BJ (cell line): Measurements from ENCODE around the gene ARSG. TPM values are rescaled to one million over a fixed set of nuclear protein-coding genes. Genes with fewer than 3 reads are reported as not detected.

Experiments used
- CTCF ChIA-PET: fragments of 350-600 bp; formaldehyde crosslinking; extraction: SDS; loops from one replicate; lab custom pipeline; 2021; ENCODE audit warnings: antibody characterized with exemption, inconsistent platforms; lab: Yijun Ruan, JAX
- POLR2A ChIA-PET: fragments of 300-600 bp; sonication (Branson Sonifier 250); formaldehyde crosslinking; extraction: SDS; loops from one replicate; lab custom pipeline; 2021; ENCODE audit warnings: antibody characterized with exemption; lab: Charles Lee
- DNase-seq: peaks from one replicate; pipeline ENCODE4 v3.0.0-alpha.2; 2011; ENCODE audit warnings: low read depth
- H3K27me3 ChIP-seq: 2 replicates; pipeline ENCODE4 v1.6.0; 2011; ENCODE audit warnings: low read length; ENCODE audit not compliant: control insufficient read depth, insufficient read depth
- H3K36me3 ChIP-seq: 2 replicates; pipeline ENCODE4 v1.5.1; 2011; ENCODE audit warnings: low read length; ENCODE audit not compliant: control insufficient read depth, insufficient read depth
- H3K4me3 ChIP-seq: 2 replicates; pipeline ENCODE4 v1.5.1; 2011; ENCODE audit warnings: low read depth, mild to moderate bottlenecking, control low read depth, low read length
- polyA plus RNA-seq: library from polyadenylated mRNA; depleted of rRNA; stranded (reverse); fragments of >200 nt; gene quantifications from 2 replicates; pipeline ENCODE4 v1.2.3, GENCODE V29; 2011
- TF ChIP-seq, protein P1 (sequence below): IDR thresholded peaks from 2 replicates; pipeline ENCODE4 v1.5.1; 2011; ENCODE audit warnings: low read depth, mild to moderate bottlenecking, control low read depth, inconsistent platforms, low read length, moderate library complexity; ENCODE audit not compliant: insufficient read depth

ARSG gene
- polyA plus RNA-seq, 1 experiment, result 3.6 TPM

DNA sequence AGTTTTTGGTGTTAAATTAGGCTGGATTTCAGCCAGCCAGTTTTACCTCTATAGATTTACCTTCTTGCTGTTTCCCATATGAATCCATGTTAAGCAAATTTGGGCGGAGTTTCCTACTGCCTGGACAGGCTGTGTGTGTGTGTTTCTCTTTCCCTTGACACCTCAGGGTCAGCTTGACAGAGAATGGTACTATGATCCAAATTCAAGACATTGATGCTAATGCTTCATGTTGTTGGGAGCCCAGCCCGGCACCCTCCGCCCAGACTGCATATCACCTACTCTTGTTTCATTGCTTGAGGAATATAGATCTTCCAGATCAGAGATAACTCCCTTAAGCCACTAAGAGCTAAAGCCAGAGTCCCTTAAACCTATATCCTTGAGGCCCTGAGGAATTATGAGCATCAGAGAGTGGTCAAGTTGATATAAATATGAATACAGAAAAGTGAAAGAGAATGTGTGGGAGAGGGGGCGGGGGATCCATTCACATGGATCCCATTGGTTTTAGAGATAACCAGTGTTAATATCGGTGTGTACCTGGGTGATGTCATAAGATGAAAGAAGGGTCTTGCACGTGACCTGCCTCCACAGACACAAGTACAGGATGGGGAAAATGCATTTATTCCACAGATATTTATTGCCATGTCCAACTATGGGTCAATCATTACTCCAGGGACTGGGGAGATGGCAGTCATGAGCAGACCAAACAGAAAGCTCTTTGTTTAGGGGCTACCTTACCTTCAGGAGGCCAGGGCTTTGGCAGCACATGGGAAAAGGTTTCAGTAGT is 96.3 kb downstream of the ARSG start:
- TF ChIP-seq, protein P1, sequence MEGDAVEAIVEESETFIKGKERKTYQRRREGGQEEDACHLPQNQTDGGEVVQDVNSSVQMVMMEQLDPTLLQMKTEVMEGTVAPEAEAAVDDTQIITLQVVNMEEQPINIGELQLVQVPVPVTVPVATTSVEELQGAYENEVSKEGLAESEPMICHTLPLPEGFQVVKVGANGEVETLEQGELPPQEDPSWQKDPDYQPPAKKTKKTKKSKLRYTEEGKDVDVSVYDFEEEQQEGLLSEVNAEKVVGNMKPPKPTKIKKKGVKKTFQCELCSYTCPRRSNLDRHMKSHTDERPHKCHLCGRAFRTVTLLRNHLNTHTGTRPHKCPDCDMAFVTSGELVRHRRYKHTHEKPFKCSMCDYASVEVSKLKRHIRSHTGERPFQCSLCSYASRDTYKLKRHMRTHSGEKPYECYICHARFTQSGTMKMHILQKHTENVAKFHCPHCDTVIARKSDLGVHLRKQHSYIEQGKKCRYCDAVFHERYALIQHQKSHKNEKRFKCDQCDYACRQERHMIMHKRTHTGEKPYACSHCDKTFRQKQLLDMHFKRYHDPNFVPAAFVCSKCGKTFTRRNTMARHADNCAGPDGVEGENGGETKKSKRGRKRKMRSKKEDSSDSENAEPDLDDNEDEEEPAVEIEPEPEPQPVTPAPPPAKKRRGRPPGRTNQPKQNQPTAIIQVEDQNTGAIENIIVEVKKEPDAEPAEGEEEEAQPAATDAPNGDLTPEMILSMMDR, result no peak
- ChIA-PET CTCF (interaction anchor here (0.7 to 8.5 kb wide), 3 partner anchors 10 to 400 kb away, joined by 3 to 63 read pairs (median 3); no protein-coding TSS in a partner anchor), POLR2A (no interaction called here)
- DNase-seq, result no peak
- H3K27me3 ChIP-seq, result no peaks in the 10 kb centered on the region
- no peak overlapping the region for H3K4me3 ChIP-seq
- no peaks in the 10 kb centered on the region for H3K36me3 ChIP-seq

DNA sequence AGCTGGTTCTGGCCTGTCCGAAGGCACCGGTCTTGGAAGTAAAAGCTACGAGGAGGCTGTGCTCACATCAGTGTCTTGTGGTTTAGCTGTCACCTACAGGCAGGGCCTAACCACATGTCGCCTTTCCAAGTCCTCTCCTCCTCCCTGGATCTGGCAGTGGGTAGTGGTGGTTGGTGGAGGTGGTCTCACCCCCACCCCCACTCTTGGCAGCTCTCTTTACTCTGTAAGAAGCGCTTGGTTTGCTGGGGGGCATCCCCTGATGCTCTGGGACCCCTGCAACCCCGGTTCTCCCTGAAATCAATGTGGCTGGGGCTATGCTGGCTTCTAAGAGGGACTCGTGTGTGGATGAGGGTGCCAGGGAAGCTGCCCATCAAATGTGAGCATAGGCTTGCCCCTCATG is 97.7 kb downstream of the ARSG start:
- no peaks in the 10 kb centered on the region for H3K27me3 ChIP-seq
- no peaks in the 10 kb centered on the region for H3K36me3 ChIP-seq
- TF ChIP-seq, protein P1, result no peak
- CTCF ChIA-PET, result interaction anchor here (8.5 kb wide), 1 partner anchor 9 kb away, joined by 63 read pairs; no protein-coding TSS in a partner anchor
- POLR2A ChIA-PET, result no interaction called here
- H3K4me3 ChIP-seq, result no peak overlapping the region
- DNase-seq, result no peak

DNA sequence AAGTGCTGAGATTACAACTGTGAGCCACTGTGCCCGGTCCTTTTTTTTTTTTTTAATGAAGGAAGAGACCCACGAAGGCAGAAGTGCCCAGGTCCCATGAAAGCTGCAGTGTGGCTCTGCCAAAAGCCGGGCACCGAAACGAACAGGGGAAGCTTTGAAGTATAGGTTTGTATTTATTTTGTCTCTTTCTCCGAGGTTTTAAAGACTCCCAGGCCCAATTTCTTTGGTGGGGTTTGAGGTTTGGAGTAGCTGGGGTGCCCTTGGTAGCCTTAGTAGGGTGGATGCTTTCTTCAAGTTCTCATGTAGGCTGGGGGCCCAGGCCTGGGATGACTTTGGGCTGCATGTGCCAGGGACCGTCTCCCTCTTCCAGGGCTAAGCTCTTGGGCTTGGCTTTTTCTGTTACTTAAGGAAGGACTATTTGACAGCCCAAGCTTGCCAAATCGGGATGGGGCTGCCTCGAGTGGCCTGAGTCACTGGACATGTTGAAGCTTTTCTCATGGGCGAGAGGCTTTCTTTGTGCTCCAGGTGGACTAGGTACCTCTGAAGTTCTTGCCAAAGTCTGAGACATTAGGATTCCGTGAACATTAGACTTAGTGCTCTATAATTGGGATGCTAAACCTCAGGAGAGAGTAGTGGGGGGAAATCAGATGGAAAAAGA is 99.7 kb downstream of the ARSG start:
- ChIA-PET POLR2A (interaction anchor here (0.6 kb wide), 1 partner anchor 26 kb away, joined by 8 read pairs; no protein-coding TSS in a partner anchor), CTCF (interaction anchor here (0.7 kb wide), 1 partner anchor 128 kb away, joined by 3 read pairs; no protein-coding TSS in a partner anchor)
- Histone ChIP-seq H3K4me3 (no peak overlapping the region), H3K27me3 (no peaks in the 10 kb centered on the region), H3K36me3 (no peaks in the 10 kb centered on the region)
- DNase-seq, result no peak
- TF ChIP-seq, protein P1, result no peak

DNA sequence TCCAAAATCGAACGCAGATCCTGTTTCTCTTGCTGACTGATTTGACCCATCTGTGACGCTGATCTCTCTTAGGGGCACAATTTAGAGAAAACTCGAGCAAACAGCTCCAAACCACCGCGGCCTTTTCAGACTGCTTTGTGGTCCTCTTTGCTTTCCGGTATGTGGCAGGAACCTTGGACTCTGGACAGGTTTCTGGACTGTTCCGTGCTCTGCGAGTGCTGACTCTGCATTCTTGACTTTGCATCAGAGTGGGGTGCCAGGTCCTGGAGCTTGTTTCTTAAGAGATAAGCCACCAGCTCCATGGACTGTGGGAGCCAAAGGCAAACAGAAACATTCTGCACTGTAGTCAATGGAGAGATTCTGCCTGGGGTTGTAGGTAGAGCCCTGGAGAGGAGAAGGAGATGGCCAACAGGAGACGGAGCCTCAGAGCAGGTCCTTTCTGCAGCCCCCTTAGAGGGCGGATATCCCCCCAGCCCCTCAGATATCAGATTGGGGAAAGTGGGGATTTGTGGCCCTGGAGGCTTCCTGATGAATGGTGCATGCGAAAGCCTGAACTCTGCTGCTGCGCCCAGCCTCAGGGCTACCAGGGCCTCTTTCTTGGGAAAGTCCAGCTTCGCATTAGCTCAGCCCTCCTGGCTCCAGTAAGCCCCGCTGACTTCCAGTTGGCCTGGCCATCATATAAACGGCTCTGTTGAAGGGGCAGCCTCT is 100.4 kb downstream of the ARSG start:
- ChIA-PET POLR2A (no interaction called here), CTCF (interaction anchor here (0.7 to 0.9 kb wide), 2 partner anchors 45 to 129 kb away, joined by 3 read pairs; no protein-coding TSS in a partner anchor)
- H3K27me3 ChIP-seq, result no peaks in the 10 kb centered on the region
- no peaks in the 10 kb centered on the region for H3K36me3 ChIP-seq
- no peak for DNase-seq
- no peak overlapping the region for H3K4me3 ChIP-seq
- TF ChIP-seq, protein P1, result no peak
